Keratinocyte (primary cell): ENCODE results near the gene NECAB3. TPM values are rescaled to one million over a fixed set of nuclear protein-coding genes. Genes with fewer than 3 reads are reported as not detected.

Source experiments
- DNase-seq: peaks from one replicate; pipeline ENCODE4 v3.0.0-alpha.2; 2011; ENCODE audit warnings: low read depth, missing footprints, low spot score
- FAIRE-seq: peaks from 2 replicates; lab custom pipeline; 2011; peaks lifted over from hg19 to GRCh38; lab: Jason Lieb, UNC
- H2AFZ ChIP-seq: 2 replicates; pipeline ENCODE4 v1.6.0; 2012; ENCODE audit warnings: low read length, control low read depth, inconsistent platforms; ENCODE audit not compliant: control insufficient read depth
- H3K27ac ChIP-seq: 2 replicates; pipeline ENCODE4 v1.5.1; 2011; ENCODE audit warnings: low read length; ENCODE audit not compliant: control insufficient read depth, insufficient read depth
- H3K27me3 ChIP-seq: 3 replicates; pipeline ENCODE4 v1.6.0; 2011; ENCODE audit warnings: low read length; ENCODE audit not compliant: control insufficient read depth, insufficient read depth; ENCODE audit errors: extremely low read depth
- H3K36me3 ChIP-seq, 2 experiments: 2 replicates in 1 of 2; 3 replicates in 1 of 2; pipeline ENCODE4 v1.5.1; 2011; ENCODE audit warnings: low read length in 2 of 2, mild to moderate bottlenecking in 1 of 2; ENCODE audit not compliant: control insufficient read depth in 2 of 2, insufficient read depth in 2 of 2; ENCODE audit errors: extremely low read depth in 1 of 2
- H3K4me1 ChIP-seq: 3 replicates; pipeline ENCODE4 v1.5.1; 2011; ENCODE audit warnings: low read length; ENCODE audit not compliant: control insufficient read depth, insufficient read depth; ENCODE audit errors: extremely low read depth
- H3K4me2 ChIP-seq: 3 replicates; pipeline ENCODE4 v1.6.0; 2011; ENCODE audit warnings: low read depth, low read length; ENCODE audit not compliant: control insufficient read depth, insufficient read depth; ENCODE audit errors: extremely low read depth
- H3K4me3 ChIP-seq, 3 experiments: fragments of 200-600 bp in 1 of 3; sonication (generic) in 1 of 3; 2 replicates in 2 of 3; 3 replicates in 1 of 3; pipeline ENCODE4 v1.5.1; 2011 to 2016; ENCODE audit warnings: low read length in 3 of 3, mild to moderate bottlenecking in 3 of 3, control low read depth in 2 of 3, inconsistent platforms in 1 of 3, low read depth in 1 of 3, mixed read lengths in 1 of 3, mixed run types in 1 of 3, moderate library complexity in 1 of 3; ENCODE audit not compliant: control insufficient read depth in 2 of 3, insufficient read depth in 2 of 3; ENCODE audit errors: extremely low read depth in 1 of 3
- H3K79me2 ChIP-seq: 2 replicates; pipeline ENCODE4 v1.6.0; 2012; ENCODE audit warnings: low read length; ENCODE audit not compliant: control insufficient read depth, insufficient read depth
- H3K9ac ChIP-seq: 3 replicates; pipeline ENCODE4 v1.6.0; 2011; ENCODE audit warnings: low read length; ENCODE audit not compliant: control insufficient read depth, insufficient read depth; ENCODE audit errors: extremely low read depth
- H3K9me1 ChIP-seq: 3 replicates; pipeline ENCODE4 v1.6.0; 2011; ENCODE audit warnings: low read length; ENCODE audit not compliant: control insufficient read depth, insufficient read depth; ENCODE audit errors: extremely low read depth
- H3K9me3 ChIP-seq: 2 replicates; pipeline ENCODE4 v1.5.1; 2012; ENCODE audit warnings: low read depth, low read length; ENCODE audit not compliant: control insufficient read depth
- H4K20me1 ChIP-seq: 3 replicates; pipeline ENCODE4 v1.6.0; 2011; ENCODE audit warnings: low read length; ENCODE audit not compliant: control insufficient read depth, insufficient read depth; ENCODE audit errors: extremely low read depth
- EZH2 ChIP-seq: IDR thresholded peaks from one replicate; pipeline ENCODE4 v1.6.1; 2012; ENCODE audit warnings: inconsistent platforms, mild to moderate bottlenecking, low read length, moderate library complexity
- dilution Hi-C: fragments of 300-500 bp; cut with MboI; formaldehyde crosslinking; loops from one replicate; pipeline ENCODE4 v1.7.0; 2020; ENCODE audit warnings: low sequenced_read_pairs; ENCODE audit not compliant: extremely low pct_ligation_motif_present
- polyA plus RNA-seq, 5 experiments: library from polyadenylated mRNA; depleted of rRNA in 3 of 5; stranded (reverse) in 3 of 5; stranded (forward) in 1 of 5; unstranded in 1 of 5; fragments of >200 nt; gene quantifications; 1 replicate in 1 of 5; 2 replicates in 3 of 5; 3 replicates in 1 of 5; pipeline versions ENCODE4 v1.2.1 to v1.2.3, GENCODE V29; 2011 to 2012; ENCODE audit warnings: missing spikeins in 2 of 5, low read depth in 1 of 5, low replicate concordance in 1 of 5
- TF ChIP-seq, protein P1 (sequence below), 3 experiments: IDR thresholded peaks in 1 of 3; conservative IDR thresholded peaks in 1 of 3; optimal IDR thresholded peaks in 1 of 3; 2 replicates in 2 of 3; 3 replicates in 1 of 3; pipeline versions ENCODE3 to v1.5.1; 2011; ENCODE audit warnings: low read length in 3 of 3, mild to moderate bottlenecking in 3 of 3, moderate library complexity in 2 of 3, control low read depth in 1 of 3, inconsistent platforms in 1 of 3; ENCODE audit not compliant: insufficient read depth in 2 of 3; ENCODE audit errors: extremely low read depth in 1 of 3

The NECAB3 gene
- polyA plus RNA-seq, 1 donor (not counting 4 experiments of a cell fraction or from before 2014, with no cell fraction given): 4.6 TPM

DNA sequence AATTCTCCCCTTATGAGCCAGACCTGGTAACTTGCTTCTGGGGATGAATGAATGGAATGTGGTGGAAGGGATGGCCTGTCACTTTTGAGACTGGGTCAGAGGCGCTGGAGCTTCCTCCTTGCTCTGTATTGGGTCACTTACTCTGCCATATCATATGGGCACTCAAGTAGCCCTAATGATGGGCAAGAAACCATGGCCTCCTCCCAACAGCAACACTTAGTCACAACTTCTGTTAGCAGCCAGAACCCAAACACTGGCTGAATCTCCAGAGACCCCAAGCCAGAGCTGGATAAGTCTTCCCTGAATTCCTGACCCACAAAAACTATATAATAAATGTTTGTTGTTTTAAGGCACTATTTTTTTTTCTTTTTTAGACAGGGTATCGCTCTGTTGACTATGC lies 6.5 kb upstream of the NECAB3 start:
- dilution Hi-C loops: no loop called here
- H3K27ac ChIP-seq: no peak overlapping the region
- no peaks in the 10 kb centered on the region for H3K36me3 ChIP-seq
- FAIRE-seq (no peak), DNase-seq (no peak)
- H3K4me3 ChIP-seq: no peak overlapping the region
- H2AFZ ChIP-seq: no peak overlapping the region
- peaks cover 11% of the 10 kb centered on the region for H3K4me1 ChIP-seq
- H4K20me1 ChIP-seq: no peaks in the 10 kb centered on the region
- no peak overlapping the region for H3K9ac ChIP-seq
- H3K27me3 ChIP-seq: no peaks in the 10 kb centered on the region
- peaks cover 12% of the 10 kb centered on the region for H3K79me2 ChIP-seq
- no peak overlapping the region for H3K4me2 ChIP-seq
- TF ChIP-seq, protein P1, sequence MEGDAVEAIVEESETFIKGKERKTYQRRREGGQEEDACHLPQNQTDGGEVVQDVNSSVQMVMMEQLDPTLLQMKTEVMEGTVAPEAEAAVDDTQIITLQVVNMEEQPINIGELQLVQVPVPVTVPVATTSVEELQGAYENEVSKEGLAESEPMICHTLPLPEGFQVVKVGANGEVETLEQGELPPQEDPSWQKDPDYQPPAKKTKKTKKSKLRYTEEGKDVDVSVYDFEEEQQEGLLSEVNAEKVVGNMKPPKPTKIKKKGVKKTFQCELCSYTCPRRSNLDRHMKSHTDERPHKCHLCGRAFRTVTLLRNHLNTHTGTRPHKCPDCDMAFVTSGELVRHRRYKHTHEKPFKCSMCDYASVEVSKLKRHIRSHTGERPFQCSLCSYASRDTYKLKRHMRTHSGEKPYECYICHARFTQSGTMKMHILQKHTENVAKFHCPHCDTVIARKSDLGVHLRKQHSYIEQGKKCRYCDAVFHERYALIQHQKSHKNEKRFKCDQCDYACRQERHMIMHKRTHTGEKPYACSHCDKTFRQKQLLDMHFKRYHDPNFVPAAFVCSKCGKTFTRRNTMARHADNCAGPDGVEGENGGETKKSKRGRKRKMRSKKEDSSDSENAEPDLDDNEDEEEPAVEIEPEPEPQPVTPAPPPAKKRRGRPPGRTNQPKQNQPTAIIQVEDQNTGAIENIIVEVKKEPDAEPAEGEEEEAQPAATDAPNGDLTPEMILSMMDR (optimal IDR thresholded peaks at IDR 0.05 in 1 of 3, IDR thresholded peaks at IDR 0.05 in 1 of 3, conservative IDR thresholded peaks at IDR 0.05 in 1 of 3; ENCODE audit: extremely low read depth in 1 of 3, insufficient read depth in 2 of 3, low read length in 3 of 3): no peak
- TF ChIP-seq EZH2: no peak
- no peaks in the 10 kb centered on the region for H3K9me3 ChIP-seq
- H3K9me1 ChIP-seq: no peaks in the 10 kb centered on the region

DNA sequence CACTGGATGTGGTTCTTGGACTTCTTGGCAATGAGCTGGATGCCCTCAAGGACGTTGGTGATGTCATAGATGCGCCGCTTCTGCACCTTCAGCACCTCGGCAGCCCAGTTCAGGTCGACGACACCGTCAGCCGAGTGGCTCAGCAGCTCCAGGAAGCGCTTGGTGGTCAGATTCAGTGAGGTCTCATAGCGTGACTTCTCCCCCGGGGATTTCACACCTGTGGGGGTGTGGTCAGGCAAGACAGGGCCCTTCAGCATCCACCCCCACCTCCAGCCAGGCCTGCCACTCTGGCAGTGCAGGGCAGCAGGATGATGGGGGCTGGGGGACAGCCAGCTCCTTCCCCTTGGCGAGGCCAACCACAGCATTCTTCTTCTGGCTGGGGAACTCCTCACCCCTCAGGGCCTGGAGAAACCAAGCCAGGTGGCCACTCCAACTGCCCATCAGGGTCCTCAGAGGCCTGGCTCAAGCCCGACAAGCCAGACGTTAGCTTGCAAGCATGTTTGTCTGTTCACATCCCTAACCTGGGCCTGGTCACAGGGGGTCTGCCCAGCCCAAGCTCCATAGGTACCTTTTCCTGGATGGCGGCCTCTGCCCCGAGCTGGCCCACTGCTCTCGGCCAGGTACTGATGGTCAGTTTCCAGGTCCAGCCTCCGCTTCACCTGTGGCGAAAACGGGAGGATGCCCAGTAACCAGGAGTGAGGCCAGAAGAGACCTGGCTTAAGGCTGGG lies 5.7 kb upstream of the NECAB3 start:
- Histone ChIP-seq H3K79me2 (peaks cover 5% of the 10 kb centered on the region), H2AFZ (no peak overlapping the region), H3K27me3 (no peaks in the 10 kb centered on the region), H3K4me3 (no peak overlapping the region), H3K9me1 (no peaks in the 10 kb centered on the region), H3K9ac (no peak overlapping the region), H3K27ac (no peak overlapping the region), H3K36me3 (no peaks in the 10 kb centered on the region), H3K4me2 (no peak overlapping the region), H3K9me3 (no peaks in the 10 kb centered on the region), H4K20me1 (no peaks in the 10 kb centered on the region), H3K4me1 (peaks cover 3% of the 10 kb centered on the region)
- FAIRE-seq: no peak
- no peak for DNase-seq
- TF ChIP-seq, protein P1 (optimal IDR thresholded peaks at IDR 0.05 in 1 of 3, IDR thresholded peaks at IDR 0.05 in 1 of 3, conservative IDR thresholded peaks at IDR 0.05 in 1 of 3; ENCODE audit: extremely low read depth in 1 of 3, insufficient read depth in 2 of 3, low read length in 3 of 3): no peak
- no peak for TF ChIP-seq EZH2
- dilution Hi-C loops: no loop called here
